GM21360 (cell line): Measurements from ENCODE around the gene RGS7.
"Not testable (repeated sequence)": the region's sequence is repeated elsewhere in the genome, so short reads cannot be mapped to it uniquely, and the experiment has no call there.

Experiments
- ATAC-seq: cut with Tn5 transposase; IDR thresholded peaks from one replicate; pipeline ENCODE4 v1.9.1; 2021; ENCODE audit warnings: mild to moderate bottlenecking, moderate library complexity; ENCODE audit not compliant: unreplicated experiment

The RGS7 gene

GRCh38 chr1:241090798-241091197 lies 266.2 kb downstream of the RGS7 start:
- ATAC-seq, result no peak

- not testable (repeated sequence) for ATAC-seq
Measured at GRCh38 chr1:241089066-241089465, 267.9 kb downstream of the RGS7 start.

GRCh38 chr1:241088075-241088474 lies 268.9 kb downstream of the RGS7 start:
- not testable (repeated sequence) for ATAC-seq

- ATAC-seq, result no peak
Measured at GRCh38 chr1:241086686-241087085, 270.3 kb downstream of the RGS7 start.

- no peak for ATAC-seq
Measured at GRCh38 chr1:241083285-241083684, 273.7 kb downstream of the RGS7 start.

GRCh38 chr1:241081473-241081872 lies 275.5 kb downstream of the RGS7 start:
- ATAC-seq, result no peak

- no peak for ATAC-seq
Measured at GRCh38 chr1:241079459-241079858, 277.5 kb downstream of the RGS7 start.

GRCh38 chr1:241079047-241079446 lies 278.0 kb downstream of the RGS7 start:
- no peak for ATAC-seq

- no peak for ATAC-seq
Measured at GRCh38 chr1:241077386-241078147, 279.4 kb downstream of the RGS7 start.

- ATAC-seq, result no peak
Measured at GRCh38 chr1:241074507-241074906, 282.5 kb downstream of the RGS7 start.

GRCh38 chr1:241068359-241068758 lies 288.6 kb downstream of the RGS7 start:
- no peak for ATAC-seq

GRCh38 chr1:241063276-241063675 lies 293.7 kb downstream of the RGS7 start:
- no peak for ATAC-seq

- no peak for ATAC-seq
Measured at GRCh38 chr1:241061062-241061461, 295.9 kb downstream of the RGS7 start.

GRCh38 chr1:241048622-241049021 lies 308.4 kb downstream of the RGS7 start:
- no peak for ATAC-seq

GRCh38 chr1:241045659-241046058 lies 311.3 kb downstream of the RGS7 start:
- no peak for ATAC-seq

- ATAC-seq, result no peak
Measured at GRCh38 chr1:241034203-241034936, 322.6 kb downstream of the RGS7 start.

GRCh38 chr1:241024834-241025233 lies 332.2 kb downstream of the RGS7 start:
- ATAC-seq, result no peak

GRCh38 chr1:241022366-241022765 lies 334.6 kb downstream of the RGS7 start:
- no peak for ATAC-seq

- ATAC-seq, result no peak
Measured at GRCh38 chr1:241020851-241021697, 335.9 kb downstream of the RGS7 start.

- no peak for ATAC-seq
Measured at GRCh38 chr1:241012708-241013340, 344.2 kb downstream of the RGS7 start.

GRCh38 chr1:241007668-241008067 lies 349.3 kb downstream of the RGS7 start:
- ATAC-seq, result no peak
